Measurements from ENCODE around the gene CNTN1.

- TF ChIP-seq CTCF (IDR thresholded peaks at IDR 0.05; ENCODE audit: poor library complexity) = no peak
- TF ChIP-seq EZH2 (IDR thresholded peaks at IDR 0.05; ENCODE audit: borderline replicate concordance) = no peak
Measured at GRCh38 chr12:40693207-40693821, 1.1 kb downstream of the CNTN1 start.

Data from hepatocyte (in vitro differentiated cells).